Suprapubic skin (tissue), 3 donors: ENCODE measurements around the gene MAST4.

Source experiments
- CTCF ChIP-seq, 2 donors: fragments of 200-600 bp in 1 of 2; fragments of 450-650 bp in 1 of 2; sonication (generic) in 1 of 2; IDR thresholded peaks; one replicate each; pipeline ENCODE4 v1.5.1; 2016 to 2019; ENCODE audit warnings: antibody characterized with exemption in 2 of 2, mild to moderate bottlenecking in 1 of 2, moderate library complexity in 1 of 2
- POLR2A ChIP-seq, 2 donors: fragments of 450-650 bp; IDR thresholded peaks; one replicate each; pipeline ENCODE4 v1.6.1; 2017; ENCODE audit warnings: antibody characterized with exemption in 2 of 2, mild to moderate bottlenecking in 2 of 2, moderate library complexity in 2 of 2

GRCh38 chr5:66958980-66959641 lies 362.9 kb downstream of the MAST4 start:
- TF ChIP-seq CTCF (IDR thresholded peaks at IDR 0.05) (no peak), POLR2A (IDR thresholded peaks at IDR 0.05) (no peak)
